Type B pancreatic cell (in vitro differentiated cells): ENCODE measurements around the gene LAMC3. TPM values are rescaled to one million over a fixed set of nuclear protein-coding genes. Genes with fewer than 3 reads are reported as not detected.

Experiments
- DNase-seq: peaks from one replicate; pipeline ENCODE4 v3.0.0; 2021; ENCODE audit warnings: mixed read lengths; ENCODE audit not compliant: unreplicated experiment; ENCODE audit errors: extremely low spot score
- H3K27ac Mint-ChIP-seq: 2 replicates; pipeline ENCODE4 v1.8.0; 2021; ENCODE audit warnings: mild to moderate bottlenecking, mixed read lengths
- H3K27me3 Mint-ChIP-seq: 2 replicates; pipeline ENCODE4 v1.8.0; 2021; ENCODE audit warnings: mixed read lengths
- H3K36me3 Mint-ChIP-seq: 2 replicates; pipeline ENCODE4 v1.8.0; 2021; ENCODE audit warnings: mixed read lengths
- H3K4me1 Mint-ChIP-seq: one replicate; pipeline ENCODE4 v1.8.0; 2021; ENCODE audit warnings: mixed read lengths; ENCODE audit not compliant: unreplicated experiment
- H3K4me3 Mint-ChIP-seq: 2 replicates; pipeline ENCODE4 v1.8.0; 2021; ENCODE audit warnings: mild to moderate bottlenecking, mixed read lengths
- H3K9me3 Mint-ChIP-seq: 2 replicates; pipeline ENCODE4 v1.8.0; 2021; ENCODE audit warnings: mixed read lengths
- CTCF ChIP-seq: fragments of 200-600 bp; sonication (generic); conservative IDR thresholded peaks from 2 replicates; pipeline ENCODE4 v1.5.0; 2021; ENCODE audit warnings: antibody characterized with exemption, mild to moderate bottlenecking
- total RNA-seq: library from RNA; stranded (reverse); gene quantifications from 2 replicates; pipeline ENCODE4 v1.2.1, GENCODE V29; 2021; ENCODE audit warnings: low replicate concordance

LAMC3 gene
- total RNA-seq, 1 donor from 2014 or later, result 7.2 TPM

GRCh38 chr9:131013771-131014676 is 5.0 kb downstream of the LAMC3 start:
- no peak overlapping the region for H3K4me3 Mint-ChIP-seq
- no peaks in the 10 kb centered on the region for H3K9me3 Mint-ChIP-seq
- H3K27ac Mint-ChIP-seq, result no peak overlapping the region
- H3K4me1 Mint-ChIP-seq, result peaks cover 27% of the 10 kb centered on the region
- TF ChIP-seq CTCF, result no peak
- no peak for DNase-seq
- H3K36me3 Mint-ChIP-seq, result no peaks in the 10 kb centered on the region
- peaks cover 51% of the 10 kb centered on the region for H3K27me3 Mint-ChIP-seq

DNA sequence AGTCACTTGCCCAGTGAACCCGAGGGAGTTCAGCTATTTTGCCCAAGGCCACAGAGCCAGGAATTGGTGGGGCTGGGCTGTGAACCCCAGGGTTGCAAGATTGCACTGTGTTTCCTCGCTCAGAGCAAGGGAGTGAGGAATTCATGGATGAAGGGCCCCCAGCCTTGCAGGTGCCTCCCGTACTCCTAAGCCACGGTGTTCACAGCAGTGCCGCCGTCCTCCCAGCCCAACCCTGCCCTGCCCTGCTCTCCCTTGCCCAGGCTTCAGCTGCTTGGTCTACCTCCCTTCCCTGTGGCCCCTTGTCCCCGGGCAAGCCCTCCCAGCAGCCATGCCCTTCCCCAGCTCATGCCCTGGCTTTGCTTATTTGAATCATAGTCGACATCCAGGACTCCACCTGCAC is 6.1 kb downstream of the LAMC3 start:
- no peak overlapping the region for H3K4me3 Mint-ChIP-seq

GRCh38 chr9:131015876-131016397 is 7.0 kb downstream of the LAMC3 start:
- no peaks in the 10 kb centered on the region for H3K9me3 Mint-ChIP-seq
- no peak for TF ChIP-seq CTCF
- H3K4me3 Mint-ChIP-seq, result no peak overlapping the region
- no peak for DNase-seq
- no peak overlapping the region for H3K27ac Mint-ChIP-seq
- H3K27me3 Mint-ChIP-seq, result peaks cover 50% of the 10 kb centered on the region
- peaks cover 27% of the 10 kb centered on the region for H3K4me1 Mint-ChIP-seq
- no peaks in the 10 kb centered on the region for H3K36me3 Mint-ChIP-seq

More for the DNA sequence above, 6.1 kb downstream of the LAMC3 start:
- H3K27ac Mint-ChIP-seq, result no peak overlapping the region
- no peak for DNase-seq
- H3K27me3 Mint-ChIP-seq, result peaks cover 54% of the 10 kb centered on the region
- no peaks in the 10 kb centered on the region for H3K9me3 Mint-ChIP-seq
- peaks cover 27% of the 10 kb centered on the region for H3K4me1 Mint-ChIP-seq
- TF ChIP-seq CTCF, result no peak
- H3K36me3 Mint-ChIP-seq, result no peaks in the 10 kb centered on the region

DNA sequence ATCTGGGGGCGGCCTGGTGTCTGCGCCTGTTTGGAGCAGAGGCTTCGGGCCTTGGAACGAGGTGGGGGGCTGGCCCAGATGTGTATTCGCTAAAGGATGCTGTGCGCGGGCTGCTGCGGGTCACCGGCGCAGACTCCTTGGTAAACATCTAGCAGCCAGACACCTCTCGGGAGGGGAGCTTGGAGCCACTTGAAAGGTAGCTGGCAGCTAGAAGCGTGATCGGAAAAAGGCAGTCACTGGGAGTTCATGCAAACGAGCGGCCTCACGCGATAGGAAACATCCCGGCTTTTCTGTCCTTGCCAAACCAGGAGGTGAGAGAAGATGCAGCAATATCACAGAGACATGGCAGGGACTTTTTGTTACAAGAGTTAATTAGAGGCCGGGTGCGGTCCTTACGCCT is 8.1 kb downstream of the LAMC3 start:
- DNase-seq, result no peak
- H3K9me3 Mint-ChIP-seq, result no peaks in the 10 kb centered on the region
- H3K36me3 Mint-ChIP-seq, result no peaks in the 10 kb centered on the region
- H3K27ac Mint-ChIP-seq, result peak overlapping the region; percentile 26
- H3K27me3 Mint-ChIP-seq, result peaks cover 46% of the 10 kb centered on the region
- no peak for TF ChIP-seq CTCF
- H3K4me3 Mint-ChIP-seq, result no peak overlapping the region
- H3K4me1 Mint-ChIP-seq, result peaks cover 23% of the 10 kb centered on the region

GRCh38 chr9:131018621-131019020 is 9.6 kb downstream of the LAMC3 start:
- no peak for DNase-seq
- peak; percentile 35 for TF ChIP-seq CTCF
- Mint-ChIP-seq H3K4me3 (no peak overlapping the region), H3K36me3 (no peaks in the 10 kb centered on the region), H3K27me3 (peaks cover 49% of the 10 kb centered on the region), H3K9me3 (no peaks in the 10 kb centered on the region), H3K4me1 (peaks cover 19% of the 10 kb centered on the region), H3K27ac (no peak overlapping the region)
